Neural progenitor cell (in vitro differentiated cells): ENCODE data around the gene IQCF2. TPM values are rescaled to one million over a fixed set of nuclear protein-coding genes. Genes with fewer than 3 reads are reported as not detected.
"Not testable (repeated sequence)": the region's sequence is repeated elsewhere in the genome, so short reads cannot be mapped to it uniquely, and the experiment has no call there.

ENCODE experiments used
- DNase-seq: peaks from one replicate; pipeline ENCODE4 v3.0.0-alpha.2; 2016; ENCODE audit warnings: low spot score
- H2AFZ ChIP-seq: fragments of 200-600 bp; sonication (generic); replicated peaks from 2 replicates; pipeline ENCODE4 v1.6.1; 2016; ENCODE audit warnings: antibody characterized with exemption
- H3F3A ChIP-seq: fragments of 200-600 bp; sonication (generic); 2 replicates; pipeline ENCODE4 v1.6.1; 2016; ENCODE audit warnings: antibody characterized with exemption, low read depth
- H3K27ac ChIP-seq: fragments of 200-600 bp; sonication (generic); 2 replicates; pipeline ENCODE4 v1.5.1; 2016; ENCODE audit warnings: mild to moderate bottlenecking
- H3K27me3 ChIP-seq: fragments of 200-600 bp; sonication (generic); 2 replicates; pipeline ENCODE4 v1.6.1; 2016; ENCODE audit warnings: mild to moderate bottlenecking, moderate library complexity
- H3K36me3 ChIP-seq: fragments of 200-600 bp; sonication (generic); 2 replicates; pipeline ENCODE4 v1.5.1; 2016
- H3K4me1 ChIP-seq: fragments of 200-600 bp; sonication (generic); 2 replicates; pipeline ENCODE4 v1.6.1; 2016; ENCODE audit warnings: mixed run types
- H3K4me2 ChIP-seq: fragments of 200-600 bp; sonication (generic); 2 replicates; pipeline ENCODE4 v1.6.1; 2016
- H3K4me3 ChIP-seq: fragments of 200-600 bp; sonication (generic); 2 replicates; pipeline ENCODE4 v1.5.1; 2016
- H3K79me2 ChIP-seq: fragments of 200-600 bp; sonication (generic); 2 replicates; pipeline ENCODE4 v1.6.1; 2016; ENCODE audit warnings: low read depth
- H3K9ac ChIP-seq: fragments of 200-600 bp; sonication (generic); 2 replicates; pipeline ENCODE4 v1.6.1; 2016
- H3K9me3 ChIP-seq: fragments of 200-600 bp; sonication (generic); 2 replicates; pipeline ENCODE4 v1.5.1; 2016; ENCODE audit warnings: low read depth
- H4K20me1 ChIP-seq: fragments of 200-600 bp; sonication (generic); 2 replicates; pipeline ENCODE4 v1.6.1; 2016; ENCODE audit warnings: low read depth
- H3K27ac Mint-ChIP-seq: 3 replicates; pipeline ENCODE4 v1.8.0; 2021; ENCODE audit warnings: mixed read lengths
- H3K27me3 Mint-ChIP-seq: 2 replicates; pipeline ENCODE4 v1.8.0; 2022; ENCODE audit warnings: low read depth, mild to moderate bottlenecking, inconsistent platforms, moderate library complexity, mixed read lengths; ENCODE audit not compliant: insufficient read depth
- H3K36me3 Mint-ChIP-seq: 3 replicates; pipeline ENCODE4 v1.8.0; 2021; ENCODE audit warnings: mixed read lengths
- H3K4me1 Mint-ChIP-seq: 3 replicates; pipeline ENCODE4 v1.8.0; 2021; ENCODE audit warnings: mixed read lengths
- H3K4me3 Mint-ChIP-seq: 3 replicates; pipeline ENCODE4 v1.8.0; 2021; ENCODE audit warnings: mild to moderate bottlenecking, moderate library complexity, mixed read lengths
- H3K9me3 Mint-ChIP-seq: 3 replicates; pipeline ENCODE4 v1.8.0; 2020; ENCODE audit warnings: mixed read lengths
- CTCF ChIP-seq: fragments of 200-600 bp; sonication (generic); IDR thresholded peaks from 2 replicates; pipeline ENCODE4 v1.5.1; 2017; ENCODE audit warnings: antibody characterized with exemption, mild to moderate bottlenecking
- EZH2 ChIP-seq: fragments of 200-600 bp; sonication (generic); IDR thresholded peaks from 2 replicates; pipeline ENCODE4 v1.6.1; 2017; ENCODE audit warnings: antibody characterized with exemption, mild to moderate bottlenecking, moderate library complexity
- EZH2phosphoT487 ChIP-seq: fragments of 200-600 bp; sonication (generic); IDR thresholded peaks from 2 replicates; pipeline ENCODE4 v1.6.1; 2017; ENCODE audit warnings: antibody characterized with exemption
- total RNA-seq: library from RNA; depleted of rRNA; stranded (reverse); fragments of >200 nt; gene quantifications from 2 replicates; pipeline ENCODE4 v1.2.3, GENCODE V29; 2015; ENCODE audit warnings: low replicate concordance

IQCF2 gene
- total RNA-seq, 1 donor from 2014 or later = not detected

- Histone ChIP-seq H3K4me1 (no peaks in the 10 kb centered on the region), H3K27ac (no peak overlapping the region), H3K79me2 (no peaks in the 10 kb centered on the region), H3K36me3 (no peaks in the 10 kb centered on the region), H3K9me3 (no peaks in the 10 kb centered on the region), H3K27me3 (no peaks in the 10 kb centered on the region), H4K20me1 (no peaks in the 10 kb centered on the region), H3K4me2 (no peak overlapping the region), H3F3A (no peaks in the 10 kb centered on the region), H3K4me3 (no peak overlapping the region), H3K9ac (no peak overlapping the region), H2AFZ (no peak overlapping the region)
- Mint-ChIP-seq H3K4me3 (no peak overlapping the region), H3K36me3 (no peaks in the 10 kb centered on the region), H3K9me3 (peaks cover 14% of the 10 kb centered on the region), H3K27me3 (peaks cover 2% of the 10 kb centered on the region), H3K27ac (no peak overlapping the region), H3K4me1 (no peaks in the 10 kb centered on the region)
- no peak for TF ChIP-seq EZH2phosphoT487
- no peak for TF ChIP-seq EZH2
- TF ChIP-seq CTCF = no peak
- no peak for DNase-seq
Measured at GRCh38 chr3:51830836-51831385, 30.5 kb upstream of the IQCF2 start.

- no peaks in the 10 kb centered on the region for H3K4me1 Mint-ChIP-seq
- no peak overlapping the region for H3K4me3 Mint-ChIP-seq
- TF ChIP-seq EZH2phosphoT487 (no peak), CTCF (no peak), EZH2 (no peak)
Measured at GRCh38 chr3:51836606-51837005, 24.8 kb upstream of the IQCF2 start.

GRCh38 chr3:51845129-51845528 is 16.3 kb upstream of the IQCF2 start:
- H3K9ac ChIP-seq = no peak overlapping the region
- peak; percentile 4 for DNase-seq
- H3K79me2 ChIP-seq = no peaks in the 10 kb centered on the region
- no peaks in the 10 kb centered on the region for H3K36me3 ChIP-seq
- TF ChIP-seq EZH2phosphoT487 (no peak), EZH2 (no peak), CTCF (no peak)
- no peak overlapping the region for H3K4me3 Mint-ChIP-seq
- H2AFZ ChIP-seq = peak overlapping the region; percentile 88
- H3K27me3 ChIP-seq = no peaks in the 10 kb centered on the region
- H3K36me3 Mint-ChIP-seq = no peaks in the 10 kb centered on the region
- no peak overlapping the region for H3K27ac ChIP-seq
- H3K4me1 ChIP-seq = no peaks in the 10 kb centered on the region
- no peaks in the 10 kb centered on the region for H3K27me3 Mint-ChIP-seq
- no peak overlapping the region for H3K4me2 ChIP-seq
- no peak overlapping the region for H3K4me3 ChIP-seq
- H3K4me1 Mint-ChIP-seq = no peaks in the 10 kb centered on the region
- peaks cover 3% of the 10 kb centered on the region for H3K9me3 ChIP-seq
- H3F3A ChIP-seq = no peaks in the 10 kb centered on the region
- peaks cover 11% of the 10 kb centered on the region for H3K9me3 Mint-ChIP-seq
- peak overlapping the region; percentile 1 for H3K27ac Mint-ChIP-seq
- H4K20me1 ChIP-seq = no peaks in the 10 kb centered on the region

More at GRCh38 chr3:51836606-51837005, 24.8 kb upstream of the IQCF2 start:
- H3K27ac Mint-ChIP-seq = no peak overlapping the region
- H3F3A ChIP-seq = no peaks in the 10 kb centered on the region
- no peak overlapping the region for H3K27ac ChIP-seq
- no peaks in the 10 kb centered on the region for H3K27me3 ChIP-seq
- H3K4me2 ChIP-seq = no peak overlapping the region
- DNase-seq = no peak
- no peak overlapping the region for H3K9ac ChIP-seq
- H3K36me3 ChIP-seq = no peaks in the 10 kb centered on the region
- no peaks in the 10 kb centered on the region for H4K20me1 ChIP-seq
- no peaks in the 10 kb centered on the region for H3K4me1 ChIP-seq
- peaks cover 3% of the 10 kb centered on the region for H3K9me3 Mint-ChIP-seq
- no peak overlapping the region for H3K4me3 ChIP-seq
- H3K9me3 ChIP-seq = no peaks in the 10 kb centered on the region
- H3K79me2 ChIP-seq = no peaks in the 10 kb centered on the region
- H3K36me3 Mint-ChIP-seq = no peaks in the 10 kb centered on the region
- no peaks in the 10 kb centered on the region for H3K27me3 Mint-ChIP-seq
- H2AFZ ChIP-seq = no peak overlapping the region

- not testable (repeated sequence) for H3K9me3 Mint-ChIP-seq, H3F3A ChIP-seq, H2AFZ ChIP-seq, H3K4me3 ChIP-seq, H3K4me3 Mint-ChIP-seq, DNase-seq, H3K4me2 ChIP-seq, H3K4me1 ChIP-seq, H3K27me3 ChIP-seq, H3K27ac ChIP-seq, H3K9me3 ChIP-seq, H4K20me1 ChIP-seq, H3K27me3 Mint-ChIP-seq, H3K27ac Mint-ChIP-seq, H3K79me2 ChIP-seq, H3K36me3 ChIP-seq, H3K9ac ChIP-seq, H3K36me3 Mint-ChIP-seq, H3K4me1 Mint-ChIP-seq
Measured at GRCh38 chr3:51855411-51855810, 6.0 kb upstream of the IQCF2 start.
